Astrocyte (in vitro differentiated cells and primary cell): ENCODE results near the gene ATXN2.

Experiments used
- CTCF ChIP-seq: IDR thresholded peaks from 2 replicates; pipeline ENCODE4 v1.5.1; 2011; ENCODE audit warnings: low read depth, mild to moderate bottlenecking, inconsistent platforms, low read length, moderate library complexity; ENCODE audit not compliant: insufficient read depth
- EZH2 ChIP-seq: IDR thresholded peaks from 2 replicates; pipeline ENCODE4 v1.6.1; 2012; ENCODE audit warnings: mild to moderate bottlenecking, low read length, inconsistent platforms; ENCODE audit not compliant: insufficient read depth

DNA sequence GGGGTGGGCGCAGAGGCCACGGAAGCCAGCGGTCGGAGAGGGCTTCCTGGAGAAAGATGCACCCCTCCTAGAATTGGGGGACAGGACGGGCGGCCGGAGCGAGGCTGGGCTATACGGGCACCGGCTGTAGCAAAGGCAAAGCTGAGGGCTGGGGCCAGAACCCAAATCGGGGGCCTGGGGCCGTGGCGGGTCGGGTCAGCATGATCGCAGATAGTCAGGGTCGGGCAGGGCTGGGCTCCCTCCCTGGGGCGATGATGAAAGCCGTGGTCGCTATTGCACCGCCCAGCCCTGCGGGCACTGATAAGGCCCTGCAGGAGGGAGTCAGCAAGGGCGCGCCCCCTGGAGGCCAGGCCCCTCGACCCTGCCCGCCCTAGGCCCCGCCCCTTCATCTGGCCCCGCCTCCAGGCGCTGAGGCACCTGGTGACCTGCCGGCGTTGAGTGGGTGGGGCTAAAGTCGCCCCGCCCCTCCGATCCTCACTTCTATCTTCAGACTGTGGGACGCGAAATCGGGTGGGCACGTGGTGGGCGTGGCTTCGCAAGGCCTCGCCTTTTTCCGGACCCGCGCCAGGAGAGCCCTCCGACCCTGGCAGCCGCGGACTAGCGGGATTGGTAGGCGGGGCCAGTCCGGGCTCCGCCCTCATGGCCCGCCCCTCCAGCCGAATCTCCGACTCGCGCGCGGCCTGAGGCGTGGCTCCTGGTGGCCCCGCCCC is 193.8 kb downstream of the ATXN2 start:
- no peak for TF ChIP-seq EZH2
- peak; percentile 5 for TF ChIP-seq CTCF
